ENCODE data around the gene MYO1A. TPM values are rescaled to one million over a fixed set of nuclear protein-coding genes. Genes with fewer than 3 reads are reported as not detected.
"Not testable (repeated sequence)": the region's sequence is repeated elsewhere in the genome, so short reads cannot be mapped to it uniquely, and the experiment has no call there.

MYO1A gene
- total RNA-seq, 2 donors from 2014 or later: 0.70 TPM; not detected in 1

- peak; percentile 97 for ATAC-seq
- peak within 1 kb of the TSS; percentile 99 for H3K4me3 Mint-ChIP-seq
- H3K9me3 ChIP-seq (ENCODE audit: control insufficient read depth, low read length, poor library complexity, severe bottlenecking): no peaks in the 10 kb centered on the region
- DNase-seq: peak; percentile 84 to 94 (median 84)
- peaks cover 11% of the 10 kb centered on the region for H3K4me1 Mint-ChIP-seq
- no peaks in the 10 kb centered on the region for H3K27me3 Mint-ChIP-seq
- peaks cover 3% of the 10 kb centered on the region for H3K36me3 Mint-ChIP-seq (ENCODE audit: low read depth)
- H3K27ac Mint-ChIP-seq: peak within 1 kb of the TSS; percentile 97
Observed at GRCh38 chr12:57078519-57079404, 28.8 kb upstream of the MYO1A start, which contains the start of gene NEMP1. TSS of gene NEMP1 (minus strand) at chr12:57078791. CDS start at chr12:57078745, 46 bp downstream.

GRCh38 chr12:57073566-57074450, 23.9 kb upstream of the MYO1A start:
- peaks cover 21% of the 10 kb centered on the region for H3K4me1 Mint-ChIP-seq
- not testable (repeated sequence) for ATAC-seq; H3K9me3 ChIP-seq (ENCODE audit: control insufficient read depth, low read length, poor library complexity, severe bottlenecking); H3K4me3 Mint-ChIP-seq; H3K36me3 Mint-ChIP-seq (ENCODE audit: low read depth); H3K27me3 Mint-ChIP-seq; DNase-seq
- peak overlapping the region; percentile 59 for H3K27ac Mint-ChIP-seq

DNA sequence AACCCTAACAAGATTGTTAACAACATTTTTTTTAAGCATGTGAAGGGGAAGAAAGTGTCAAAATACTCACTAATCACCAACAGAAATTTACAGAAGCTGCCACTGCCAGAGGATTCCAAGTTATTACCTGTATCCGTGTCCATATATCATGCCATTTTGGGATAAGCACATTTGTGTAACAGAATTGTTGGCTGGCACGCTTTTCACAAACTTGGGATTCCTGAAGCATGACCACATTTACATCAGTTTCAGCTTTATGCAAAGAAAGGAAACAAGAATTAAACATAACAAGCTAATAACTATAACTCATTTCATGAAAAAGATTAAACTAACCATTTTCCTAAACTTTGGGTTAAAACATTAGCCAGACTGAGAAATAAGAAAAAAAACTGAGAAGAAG, 22.7 kb upstream of the MYO1A start:
- peaks cover 3% of the 10 kb centered on the region for H3K36me3 Mint-ChIP-seq (ENCODE audit: low read depth)
- peaks cover 13% of the 10 kb centered on the region for H3K4me1 Mint-ChIP-seq
- no peak overlapping the region for H3K27ac Mint-ChIP-seq
- no peaks in the 10 kb centered on the region for H3K9me3 ChIP-seq (ENCODE audit: control insufficient read depth, low read length, poor library complexity, severe bottlenecking)
- no peaks in the 10 kb centered on the region for H3K27me3 Mint-ChIP-seq
- no peak for ATAC-seq
- DNase-seq: no peak
- H3K4me3 Mint-ChIP-seq: no peak overlapping the region

GRCh38 chr12:57069523-57069922, 19.6 kb upstream of the MYO1A start:
- H3K9me3 ChIP-seq (ENCODE audit: control insufficient read depth, low read length, poor library complexity, severe bottlenecking): no peaks in the 10 kb centered on the region
- H3K4me1 Mint-ChIP-seq: peaks cover 14% of the 10 kb centered on the region
- H3K4me3 Mint-ChIP-seq: peak overlapping the region; percentile 25
- ATAC-seq (peak; percentile 100), DNase-seq (peak in 2 of 3 donors; percentile 29 to 44)
- H3K27me3 Mint-ChIP-seq: no peaks in the 10 kb centered on the region
- H3K27ac Mint-ChIP-seq: peak overlapping the region; percentile 86
- peaks cover 3% of the 10 kb centered on the region for H3K36me3 Mint-ChIP-seq (ENCODE audit: low read depth)

DNA sequence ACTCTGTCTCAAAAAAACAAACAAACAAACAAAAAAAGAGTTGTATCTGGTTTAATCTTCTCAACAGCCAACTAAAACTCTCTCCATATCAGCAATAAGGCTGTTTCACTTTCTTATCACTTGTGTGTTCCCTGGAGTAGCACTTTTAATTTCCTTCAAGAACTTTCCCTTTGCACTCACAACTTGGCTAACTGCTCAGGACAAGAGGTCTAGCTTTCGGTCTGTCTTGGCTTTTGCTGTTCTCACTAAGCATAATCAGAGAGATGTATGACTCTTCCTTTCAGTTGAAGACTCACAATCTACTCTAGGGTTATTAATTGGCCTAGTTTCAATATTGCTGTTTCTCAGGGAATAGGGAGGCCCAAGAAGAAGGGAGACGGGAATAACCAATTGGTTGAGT, 16.3 kb upstream of the MYO1A start:
- DNase-seq: no peak
- Mint-ChIP-seq H3K4me3 (no peak overlapping the region), H3K4me1 (peaks cover 16% of the 10 kb centered on the region), H3K36me3 (ENCODE audit: low read depth) (peaks cover 3% of the 10 kb centered on the region), H3K27ac (peak overlapping the region; percentile 94), H3K27me3 (no peaks in the 10 kb centered on the region)
- no peak for ATAC-seq
- H3K9me3 ChIP-seq (ENCODE audit: control insufficient read depth, low read length, poor library complexity, severe bottlenecking): no peaks in the 10 kb centered on the region

DNA sequence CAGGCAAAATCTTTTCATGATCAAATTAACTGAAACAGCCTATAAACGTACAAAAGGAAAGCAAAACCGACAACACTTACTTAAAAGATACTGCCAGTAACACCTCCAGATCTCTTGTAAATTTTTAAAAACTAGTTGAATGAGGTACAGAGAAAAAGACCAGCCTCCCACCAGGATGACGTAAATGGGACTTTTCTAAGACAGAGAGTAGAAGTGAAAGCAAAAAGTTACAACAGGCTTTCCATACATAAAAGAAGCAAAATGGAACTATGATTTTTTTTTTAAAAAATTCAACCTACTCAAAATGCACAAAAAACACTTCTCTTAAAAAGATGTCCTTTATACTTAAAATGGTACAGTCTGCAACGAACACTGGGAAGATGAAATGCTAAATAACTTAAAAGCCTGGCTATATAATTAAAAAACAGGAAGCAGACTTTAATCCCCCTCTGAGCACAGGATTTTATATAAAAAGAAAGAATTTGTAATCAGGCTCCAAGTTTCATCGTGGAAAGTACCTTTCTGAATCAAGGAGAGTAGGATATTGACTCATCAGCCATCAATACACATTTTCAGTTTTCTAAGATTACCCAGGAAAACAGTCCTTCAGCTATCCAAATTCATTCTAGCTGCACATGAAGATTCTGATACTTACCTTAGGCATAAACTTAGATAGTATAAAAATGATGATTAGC, 14.2 kb upstream of the MYO1A start:
- H3K4me3 Mint-ChIP-seq: peak overlapping the region; percentile 78
- peaks cover 3% of the 10 kb centered on the region for H3K36me3 Mint-ChIP-seq (ENCODE audit: low read depth)

DNA sequence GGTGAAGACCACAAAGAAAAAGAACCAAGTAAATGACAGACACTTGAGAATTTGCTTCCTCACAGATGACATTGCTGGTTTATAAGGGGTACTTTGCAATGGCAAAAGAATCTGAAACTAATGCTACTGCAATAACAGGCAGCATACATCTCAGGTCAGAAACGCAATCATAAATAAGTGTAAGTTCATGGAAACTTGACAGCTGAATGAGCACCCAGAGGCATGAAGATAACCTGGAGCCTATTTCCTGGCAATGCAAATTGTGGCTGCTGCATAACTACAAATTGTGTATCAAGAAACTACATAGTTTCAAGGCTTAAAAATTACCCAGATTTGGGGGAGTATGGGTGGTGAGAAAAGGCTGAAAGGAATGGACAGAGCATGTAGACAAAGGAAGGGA, 8.5 kb upstream of the MYO1A start:
- no peak overlapping the region for H3K4me3 Mint-ChIP-seq
- DNase-seq (no peak), ATAC-seq (no peak)
- peaks cover 4% of the 10 kb centered on the region for H3K36me3 Mint-ChIP-seq (ENCODE audit: low read depth)
- no peak overlapping the region for H3K27ac Mint-ChIP-seq
- peaks cover 3% of the 10 kb centered on the region for H3K4me1 Mint-ChIP-seq
- H3K27me3 Mint-ChIP-seq: no peaks in the 10 kb centered on the region
- no peaks in the 10 kb centered on the region for H3K9me3 ChIP-seq (ENCODE audit: control insufficient read depth, low read length, poor library complexity, severe bottlenecking)

More for the DNA sequence above, 14.2 kb upstream of the MYO1A start:
- no peaks in the 10 kb centered on the region for H3K9me3 ChIP-seq (ENCODE audit: control insufficient read depth, low read length, poor library complexity, severe bottlenecking)
- DNase-seq (no peak), ATAC-seq (peak; percentile 97)
- Mint-ChIP-seq H3K27ac (peak overlapping the region; percentile 94), H3K27me3 (no peaks in the 10 kb centered on the region), H3K4me1 (peaks cover 8% of the 10 kb centered on the region)

DNA sequence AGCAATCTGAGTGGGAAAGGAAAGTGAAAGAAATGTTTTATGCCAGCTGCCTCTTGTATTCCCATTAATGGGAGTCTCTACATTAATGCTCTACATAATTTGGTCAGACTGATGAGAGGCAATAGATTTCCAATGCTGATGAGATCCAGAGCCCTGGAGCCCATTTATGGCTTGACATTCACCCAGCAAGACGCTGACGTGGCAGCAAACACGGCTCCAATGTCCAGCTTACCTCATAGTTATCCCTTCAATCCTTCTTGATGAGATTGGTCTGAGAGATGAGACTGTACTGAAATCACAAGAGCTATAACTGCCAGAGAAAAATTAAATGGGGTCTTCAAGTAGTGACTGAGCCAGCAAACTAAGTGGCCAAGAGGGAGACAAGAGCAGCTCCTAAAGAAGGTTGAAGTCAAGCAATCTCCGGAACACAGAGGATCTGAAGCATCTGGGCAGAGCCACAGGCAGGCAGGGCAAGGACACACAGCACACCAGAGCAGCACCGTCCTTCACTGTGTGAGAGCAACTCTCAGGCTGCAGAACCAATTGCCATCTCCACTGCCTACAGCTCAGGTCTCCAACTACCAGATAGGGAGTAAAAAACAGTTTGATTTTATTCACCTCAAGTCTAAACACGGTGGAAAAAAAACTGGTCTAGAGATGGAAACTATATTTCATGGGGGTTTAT, 7.3 kb upstream of the MYO1A start:
- H3K9me3 ChIP-seq (ENCODE audit: control insufficient read depth, low read length, poor library complexity, severe bottlenecking): no peaks in the 10 kb centered on the region
- peaks cover 4% of the 10 kb centered on the region for H3K36me3 Mint-ChIP-seq (ENCODE audit: low read depth)
- H3K27me3 Mint-ChIP-seq: no peaks in the 10 kb centered on the region
- H3K4me1 Mint-ChIP-seq: peaks cover 3% of the 10 kb centered on the region
- H3K4me3 Mint-ChIP-seq: no peak overlapping the region
- ATAC-seq (no peak), DNase-seq (no peak)
- H3K27ac Mint-ChIP-seq: no peak overlapping the region

DNA sequence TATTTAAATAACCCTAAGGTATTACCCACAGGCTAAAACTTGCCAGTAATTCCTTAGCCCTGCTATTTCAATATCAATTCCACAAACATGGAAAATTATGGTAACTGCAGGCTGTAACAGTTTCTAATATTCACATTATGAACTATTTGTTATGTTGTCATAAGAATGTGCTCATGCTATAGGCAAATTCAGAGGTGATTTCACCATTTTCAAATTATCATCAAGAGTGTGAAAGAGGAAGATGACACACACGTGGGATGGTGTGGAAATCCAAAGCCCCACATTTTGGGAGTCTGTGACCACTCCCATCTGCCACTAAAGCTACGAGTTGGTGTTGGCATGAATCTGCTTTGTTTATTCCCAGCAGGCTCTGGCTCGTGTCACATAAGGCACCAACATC, 5.9 kb upstream of the MYO1A start:
- H3K9me3 ChIP-seq (ENCODE audit: control insufficient read depth, low read length, poor library complexity, severe bottlenecking): no peaks in the 10 kb centered on the region
- H3K4me1 Mint-ChIP-seq: peaks cover 3% of the 10 kb centered on the region
- ATAC-seq (no peak), DNase-seq (no peak)
- H3K27ac Mint-ChIP-seq: no peak overlapping the region
- H3K27me3 Mint-ChIP-seq: no peaks in the 10 kb centered on the region
- H3K4me3 Mint-ChIP-seq: no peak overlapping the region
- peaks cover 4% of the 10 kb centered on the region for H3K36me3 Mint-ChIP-seq (ENCODE audit: low read depth)

DNA sequence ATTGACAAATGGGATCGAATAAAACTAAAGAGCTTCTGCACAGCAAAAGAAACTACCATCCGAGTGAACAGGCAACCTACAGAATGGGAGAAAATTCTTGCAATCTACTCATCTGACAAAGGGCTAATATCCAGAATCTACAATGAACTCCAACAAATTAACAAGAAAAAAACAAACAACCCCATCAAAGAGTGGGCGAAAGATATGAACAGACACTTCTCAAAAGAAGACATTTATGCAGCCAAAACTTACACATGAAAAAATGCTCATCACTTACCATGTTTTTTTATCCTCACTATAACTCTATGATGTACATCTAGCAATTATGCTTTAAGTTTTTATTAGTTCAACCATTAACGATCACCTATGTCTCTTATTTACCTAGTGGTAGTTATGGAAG, 4.0 kb upstream of the MYO1A start:
- DNase-seq; ATAC-seq; H3K4me1 Mint-ChIP-seq; H3K27ac Mint-ChIP-seq; H3K27me3 Mint-ChIP-seq; H3K4me3 Mint-ChIP-seq; H3K36me3 Mint-ChIP-seq (ENCODE audit: low read depth); H3K9me3 ChIP-seq (ENCODE audit: control insufficient read depth, low read length, poor library complexity, severe bottlenecking): not testable (repeated sequence)

DNA sequence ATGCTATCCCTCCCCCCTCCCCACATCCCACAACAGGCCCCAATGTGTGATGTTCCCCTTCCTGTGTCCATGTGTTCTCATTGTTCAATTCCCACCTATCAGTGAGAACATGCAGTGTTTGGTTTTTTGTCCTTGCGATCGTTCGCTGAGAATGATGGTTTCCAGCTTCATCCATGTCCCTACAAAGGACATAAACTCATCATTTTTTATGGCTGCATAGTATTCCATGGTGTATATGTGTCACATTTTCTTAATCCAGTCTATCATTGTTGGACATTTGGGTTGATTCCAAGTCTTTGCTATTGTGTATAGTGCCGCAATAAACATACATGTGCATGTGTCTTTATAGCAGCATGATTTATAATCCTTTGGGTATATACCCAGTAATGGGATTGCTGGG, 3.2 kb upstream of the MYO1A start:
- DNase-seq; H3K27ac Mint-ChIP-seq; H3K9me3 ChIP-seq (ENCODE audit: control insufficient read depth, low read length, poor library complexity, severe bottlenecking); H3K4me1 Mint-ChIP-seq; H3K27me3 Mint-ChIP-seq; H3K36me3 Mint-ChIP-seq (ENCODE audit: low read depth); ATAC-seq; H3K4me3 Mint-ChIP-seq: not testable (repeated sequence)

DNA sequence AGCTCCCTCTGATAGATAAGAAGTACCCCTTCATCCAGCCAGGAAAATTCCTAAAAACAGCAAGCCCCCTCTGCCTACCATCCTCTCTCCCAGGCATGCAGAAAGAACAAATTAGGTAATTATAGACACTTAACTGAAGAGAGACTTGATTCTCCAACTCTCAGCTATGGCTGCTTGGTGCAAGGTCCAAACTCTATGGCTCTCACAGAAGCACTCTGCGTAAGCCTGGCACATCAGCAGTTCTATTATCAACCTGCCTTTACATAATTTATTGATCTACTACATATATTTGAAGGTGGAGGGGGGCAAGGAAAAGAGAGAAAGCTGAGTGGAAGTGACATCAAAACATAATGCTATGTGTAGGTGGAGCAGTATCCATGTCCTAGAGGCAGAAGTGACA, 1.1 kb upstream of the MYO1A start:
- no peaks in the 10 kb centered on the region for H3K9me3 ChIP-seq (ENCODE audit: control insufficient read depth, low read length, poor library complexity, severe bottlenecking)
- peaks cover 4% of the 10 kb centered on the region for H3K27me3 Mint-ChIP-seq
- ATAC-seq (no peak), DNase-seq (no peak)
- H3K4me1 Mint-ChIP-seq: peaks cover 16% of the 10 kb centered on the region
- peaks cover 2% of the 10 kb centered on the region for H3K36me3 Mint-ChIP-seq (ENCODE audit: low read depth)
- no peak overlapping the region for H3K27ac Mint-ChIP-seq
- no peak overlapping the region for H3K4me3 Mint-ChIP-seq

Data from T-helper 17 cell (primary cell).